ENCODE measurements around the gene STX8.

STX8 gene

DNA sequence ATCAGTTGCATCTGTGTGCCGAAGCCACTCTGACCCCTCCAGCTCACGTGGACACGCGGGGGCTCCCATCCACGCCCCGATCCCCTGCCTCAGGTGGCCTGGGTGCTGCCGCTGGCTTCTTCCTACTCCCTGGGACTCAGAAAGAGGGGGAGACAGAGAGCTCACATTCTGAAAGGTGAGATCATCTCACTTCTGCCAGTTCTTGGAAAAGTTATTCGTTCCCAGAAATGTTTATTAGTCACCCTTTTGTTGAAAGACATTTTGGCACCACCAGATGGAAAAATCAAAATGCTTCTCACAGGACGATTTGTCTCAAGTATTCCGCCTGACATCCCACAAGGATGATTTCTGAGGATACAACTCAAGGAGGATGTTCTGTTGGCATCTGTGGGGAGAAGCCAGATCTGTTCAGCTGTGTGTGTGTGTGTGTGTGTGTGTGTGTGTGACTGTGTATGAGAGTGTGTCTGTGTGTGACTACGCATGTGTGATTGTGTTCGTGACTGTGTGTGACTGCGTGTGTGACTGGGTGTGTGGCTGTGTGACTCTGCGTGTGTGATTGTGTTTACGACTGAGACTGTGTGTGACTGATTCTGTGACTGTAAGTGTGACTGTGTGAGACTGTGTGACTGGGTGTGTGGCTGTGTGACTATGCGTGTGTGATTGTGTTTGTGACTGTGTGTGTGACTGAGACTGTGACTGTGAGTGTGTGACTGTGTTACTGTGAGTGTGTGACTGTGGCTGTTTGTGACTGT, 347.0 kb downstream of the STX8 start:
- DNase-seq (ENCODE audit: low read depth in 2 of 2), result peak; percentile 92 to 95

DNA sequence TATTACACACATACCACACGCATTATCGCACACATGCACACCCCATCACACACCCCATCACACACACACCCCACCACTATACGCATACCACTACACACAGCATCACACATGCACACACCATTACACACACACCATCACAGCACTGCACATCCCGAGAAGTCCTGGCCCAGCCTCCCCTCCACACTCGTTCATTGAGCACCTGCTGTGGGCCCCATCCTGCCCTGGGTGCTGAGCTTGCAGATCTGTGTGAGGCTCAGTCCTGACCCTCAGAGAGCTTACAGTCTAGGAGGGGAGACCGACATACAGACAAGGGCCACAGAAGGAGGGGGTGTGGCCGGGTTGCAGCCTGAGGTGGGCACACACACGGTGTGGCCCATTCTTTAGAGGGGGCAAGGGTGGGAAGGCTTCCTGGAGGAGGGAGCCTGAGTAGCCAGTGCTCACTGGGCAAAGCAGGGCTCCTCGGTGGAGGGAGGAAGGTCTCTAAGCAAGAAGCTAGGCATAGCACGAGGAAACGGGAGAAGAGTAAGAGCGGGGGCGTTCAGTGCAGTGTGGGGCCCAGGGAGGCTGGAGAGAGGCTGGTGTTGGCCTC, 347.7 kb downstream of the STX8 start:
- DNase-seq (ENCODE audit: low read depth in 2 of 2), result no peak

DNA sequence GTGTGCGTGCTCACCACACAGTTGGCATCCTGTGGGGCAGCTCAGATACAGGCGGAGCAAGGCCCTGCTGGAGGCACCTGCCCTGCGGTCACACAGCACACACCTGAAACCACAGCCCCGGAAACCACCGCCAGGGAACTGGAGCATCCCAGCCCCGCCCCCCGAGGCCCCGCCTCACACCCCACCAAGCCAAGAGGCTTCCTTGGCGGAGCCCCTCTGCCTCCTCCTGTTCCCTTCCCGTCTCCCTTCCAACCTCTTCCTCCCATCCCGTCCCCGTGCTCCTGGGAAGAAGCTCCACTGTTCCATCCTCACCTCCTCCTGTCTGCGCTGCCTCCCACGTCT, 348.9 kb downstream of the STX8 start:
- no peak for DNase-seq (ENCODE audit: low read depth in 2 of 2)

DNA sequence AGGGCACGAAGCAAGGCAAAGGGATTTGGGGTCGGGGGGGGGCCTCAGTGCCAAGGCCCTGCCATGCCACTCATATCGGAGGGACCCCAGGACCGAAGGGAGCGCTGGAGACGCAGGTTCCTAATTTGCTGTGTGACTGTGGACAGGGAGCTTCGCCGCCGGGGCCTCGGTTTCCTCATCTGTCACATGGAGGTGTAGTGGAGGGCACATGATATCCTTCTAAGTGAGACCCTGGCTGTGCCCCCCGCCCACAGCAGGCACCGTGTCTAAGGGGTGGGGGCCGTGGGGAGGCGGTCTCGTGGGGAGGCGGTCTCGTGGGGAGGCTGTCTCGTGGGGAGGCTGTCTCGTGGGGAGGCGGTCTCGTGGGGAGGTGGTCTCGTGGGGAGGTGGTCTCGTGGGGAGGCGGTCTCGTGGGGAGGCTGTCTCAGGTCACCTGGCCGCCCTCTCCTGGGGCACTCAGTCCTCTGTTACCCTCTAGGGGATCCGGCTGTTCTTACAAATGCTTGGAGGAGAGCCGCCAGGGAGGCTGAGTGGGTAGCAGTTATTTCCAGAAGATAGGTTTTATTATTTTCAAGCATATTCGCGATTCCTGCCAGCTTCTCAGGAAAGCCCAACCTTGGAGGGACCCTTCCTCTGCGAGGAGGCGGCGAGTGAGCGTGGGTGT, 349.4 kb downstream of the STX8 start:
- no peak for DNase-seq (ENCODE audit: low read depth in 2 of 2)

DNA sequence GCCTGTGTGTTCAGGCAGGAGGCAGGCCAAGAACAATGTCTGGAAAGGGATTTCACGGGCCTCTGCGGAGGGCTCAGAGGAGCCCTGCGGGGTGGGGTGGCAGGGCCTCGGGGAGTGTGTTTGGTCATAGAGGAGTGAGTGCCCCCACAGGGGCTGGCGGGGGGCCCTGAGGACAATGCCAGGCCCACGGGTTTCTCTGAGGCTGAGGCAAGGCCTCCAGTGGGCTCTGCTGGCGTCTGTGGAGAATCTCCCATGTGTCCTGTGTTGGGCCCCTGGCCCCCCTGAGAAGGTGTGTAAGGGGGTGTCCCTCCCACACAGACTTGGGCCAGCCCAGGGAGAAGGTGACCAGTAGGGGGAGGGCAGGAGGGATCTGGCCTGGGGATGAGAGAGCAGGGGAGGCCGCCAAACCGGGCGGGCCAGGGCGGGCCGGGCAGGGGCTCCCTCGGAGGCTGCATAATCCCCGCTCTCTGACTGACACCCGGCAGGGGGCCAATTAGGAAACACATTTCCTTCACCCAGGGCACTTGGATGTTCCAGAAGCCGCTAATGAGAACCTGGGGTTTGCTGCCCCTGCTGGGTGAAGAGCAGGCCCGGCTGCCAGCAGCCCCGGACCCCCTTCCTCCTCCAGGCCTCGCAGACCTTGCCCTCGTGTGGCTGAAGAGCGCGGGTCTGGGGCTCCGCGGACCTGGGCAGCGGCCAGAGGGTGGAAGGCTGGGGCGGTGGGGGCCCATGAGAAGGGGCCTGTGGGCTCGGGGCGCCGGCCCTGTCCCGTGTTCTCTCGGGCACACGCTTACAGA, 350.1 kb downstream of the STX8 start:
- no peak for DNase-seq (ENCODE audit: low read depth in 2 of 2)

DNA sequence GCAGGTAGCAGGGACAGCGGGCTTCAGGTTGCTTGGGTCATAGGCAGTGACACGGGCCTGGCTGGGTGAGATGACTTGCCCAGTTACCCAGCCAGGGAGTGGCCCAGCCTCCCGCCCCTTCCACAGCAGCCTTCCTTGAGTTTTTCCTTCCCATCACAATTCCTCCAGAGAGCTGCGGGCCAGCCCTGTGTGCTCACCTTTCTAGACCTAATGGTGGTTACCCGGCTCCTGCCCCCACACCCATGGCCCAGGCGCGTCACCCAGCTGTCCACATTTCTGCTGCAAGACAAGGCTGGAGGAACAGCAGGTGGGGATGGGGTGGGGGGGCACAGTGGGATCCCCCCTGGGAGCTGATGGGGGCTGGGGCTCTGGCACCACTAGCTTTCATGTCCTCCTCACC, 351.1 kb downstream of the STX8 start:
- DNase-seq (ENCODE audit: low read depth in 2 of 2), result no peak

DNA sequence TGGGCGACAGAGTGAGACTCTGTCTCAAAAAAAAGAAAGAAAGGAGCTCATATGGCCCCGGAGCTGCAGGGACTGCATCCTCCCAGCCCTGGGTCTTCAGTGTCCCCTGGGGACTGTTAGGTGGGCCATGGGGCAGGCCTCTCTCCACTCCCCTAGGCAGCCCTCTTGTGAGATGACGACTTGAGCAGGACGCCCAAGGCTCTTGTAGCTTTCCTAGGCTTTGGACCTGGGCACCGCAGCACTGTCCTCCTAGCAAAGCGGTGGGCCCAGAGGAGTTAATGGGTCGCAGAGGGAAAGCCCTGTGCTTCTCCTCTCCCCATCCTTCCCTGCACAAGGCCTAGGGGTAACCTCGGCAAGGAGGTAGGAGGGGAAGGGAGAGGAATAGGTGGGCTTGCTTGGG, 352.1 kb downstream of the STX8 start:
- no peak for DNase-seq (ENCODE audit: low read depth in 2 of 2)

DNA sequence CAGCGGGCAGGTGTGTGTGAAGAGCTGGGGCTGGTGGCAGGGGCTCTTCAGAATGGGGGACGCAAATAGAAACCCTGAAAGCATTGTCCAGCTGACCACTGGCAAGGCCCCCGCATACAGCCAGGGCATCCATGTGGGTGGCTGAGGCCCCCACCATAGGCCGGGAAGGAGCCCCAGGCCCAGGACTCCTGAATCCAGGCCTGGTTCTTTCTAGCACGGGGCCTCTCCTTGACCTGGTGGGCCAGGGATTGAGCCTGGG, 353.8 kb downstream of the STX8 start:
- DNase-seq (ENCODE audit: low read depth in 2 of 2), result no peak

DNA sequence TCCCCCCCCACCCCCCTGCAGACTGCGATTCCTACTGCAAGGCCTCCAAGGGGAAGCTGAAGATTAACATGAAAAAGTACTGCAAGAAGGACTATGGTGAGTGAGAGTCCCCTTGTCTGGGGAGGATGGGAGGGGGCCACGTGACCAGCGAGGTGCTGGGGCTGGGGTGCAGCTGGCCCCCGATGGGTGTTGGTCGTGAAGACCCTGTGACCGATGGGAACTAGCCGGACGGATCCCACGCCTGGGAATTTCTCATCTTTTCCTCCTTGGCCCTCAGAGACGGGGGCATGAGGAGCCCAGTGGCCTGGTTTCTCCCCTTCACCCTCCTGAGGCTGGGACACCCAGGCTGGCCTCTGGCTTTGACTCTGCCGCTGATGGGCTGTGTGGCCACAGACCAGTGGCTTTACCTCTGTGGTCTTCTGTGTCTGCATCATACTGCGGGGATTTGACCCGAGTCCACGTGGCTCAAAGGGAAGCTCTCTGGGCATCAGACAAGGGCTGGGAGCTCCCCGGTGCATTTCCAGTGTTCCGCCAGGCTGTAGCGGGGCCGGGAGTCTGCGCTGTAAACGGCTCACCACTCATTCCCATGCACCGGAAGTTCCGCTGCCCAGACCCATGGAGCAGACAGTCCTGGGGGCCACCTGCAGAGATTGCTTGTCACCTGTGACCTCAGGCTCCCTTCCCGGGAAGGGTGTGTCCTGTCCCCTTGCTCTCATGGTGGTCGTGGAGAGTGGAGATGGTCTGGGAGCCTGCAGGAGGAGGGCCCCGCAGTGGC, 354.3 kb downstream of the STX8 start:
- no peak for DNase-seq (ENCODE audit: low read depth in 2 of 2)

DNA sequence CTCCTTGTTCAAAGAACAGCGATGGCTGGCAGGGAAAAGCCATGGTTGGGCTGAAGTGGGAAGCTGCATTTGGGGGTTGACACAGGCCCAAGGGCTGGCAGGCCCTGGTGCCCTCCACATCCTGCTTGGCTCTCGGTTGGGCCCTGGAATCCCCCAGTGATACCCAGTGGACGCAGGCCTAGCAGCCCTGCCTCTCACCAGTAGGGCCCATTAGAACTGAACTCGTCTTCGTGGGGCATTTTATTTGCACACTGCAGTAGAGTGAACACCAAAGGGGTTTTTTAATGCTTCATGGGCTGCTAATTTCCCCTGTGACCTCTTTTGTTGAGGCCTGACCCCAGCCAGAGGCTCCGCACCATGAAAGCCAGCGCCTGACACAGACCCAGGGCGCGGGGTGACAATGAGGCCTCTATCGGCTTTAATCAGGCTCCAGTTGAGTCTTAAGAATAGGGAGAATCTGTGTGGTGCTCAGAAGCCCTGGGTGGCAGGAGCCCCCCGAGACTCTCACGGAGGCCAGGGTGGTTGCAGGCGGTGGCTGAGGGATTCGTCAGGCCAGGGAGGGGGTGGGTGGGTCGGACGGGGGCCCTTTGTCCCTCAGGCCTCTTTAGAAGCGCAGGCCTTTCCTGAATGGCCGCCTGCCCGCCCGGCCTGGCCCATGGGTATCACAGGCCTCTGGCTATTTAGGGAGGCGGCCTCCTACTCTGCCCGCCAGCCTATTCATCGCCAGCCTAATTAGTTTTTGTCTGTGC, 355.0 kb downstream of the STX8 start:
- no peak for DNase-seq (ENCODE audit: low read depth in 2 of 2)

DNA sequence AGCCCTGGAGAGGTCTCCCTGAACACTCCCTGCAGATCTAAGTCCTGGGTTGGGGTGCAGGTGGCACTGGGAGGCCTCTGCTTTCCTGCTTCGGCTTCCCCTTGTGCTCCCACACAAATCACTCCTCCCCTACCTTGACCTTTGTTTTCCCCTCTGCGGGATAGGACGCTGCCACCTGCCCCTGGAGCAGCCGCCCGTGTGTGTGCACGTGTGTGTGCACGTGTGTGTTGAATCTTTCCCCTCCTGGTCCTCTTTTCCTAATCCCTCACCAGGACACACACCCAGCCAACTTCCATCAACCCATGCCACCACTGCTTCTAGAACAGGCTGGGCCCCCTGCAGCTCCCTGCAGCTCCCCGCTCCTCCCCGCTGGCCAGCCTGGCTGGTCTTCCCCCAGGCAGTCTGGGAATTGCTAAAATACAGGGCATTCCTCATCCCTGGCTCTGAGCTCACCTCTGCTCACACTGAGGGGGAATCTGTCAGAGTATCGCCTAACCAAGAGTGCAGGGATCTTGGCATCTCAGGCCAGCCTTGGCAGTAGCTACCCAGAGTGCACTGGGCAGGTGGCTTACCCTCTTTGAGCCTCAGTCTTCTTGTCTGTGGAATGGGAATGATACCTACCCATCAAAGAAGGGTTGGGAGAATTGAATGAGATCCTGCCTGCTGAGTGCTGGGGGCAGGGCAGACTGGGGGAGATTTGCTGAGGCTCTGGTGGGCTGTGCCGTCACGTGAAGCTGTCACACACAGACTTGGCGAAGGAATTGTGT, 355.8 kb downstream of the STX8 start:
- no peak for DNase-seq (ENCODE audit: low read depth in 2 of 2)

DNA sequence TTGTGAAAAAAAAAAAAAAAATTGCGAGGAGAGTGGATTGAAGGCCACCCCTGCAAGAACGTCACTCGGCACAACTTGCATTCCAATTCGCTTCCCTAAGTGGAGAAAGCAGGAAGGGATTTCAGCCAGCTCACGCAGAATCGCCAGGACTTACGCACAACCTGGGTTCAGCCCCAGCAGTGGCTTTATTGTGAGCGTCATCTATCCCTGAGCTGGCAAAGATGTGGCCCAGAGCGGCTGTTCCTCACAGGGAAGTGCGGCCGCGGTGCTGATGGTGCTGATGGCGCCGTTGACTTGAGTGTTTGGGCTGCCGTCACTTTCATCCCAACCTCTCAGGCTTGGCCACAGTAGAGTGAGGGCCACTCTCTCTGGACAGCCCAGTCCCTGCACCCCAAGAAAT, 356.7 kb downstream of the STX8 start:
- no peak for DNase-seq (ENCODE audit: low read depth in 2 of 2)

DNA sequence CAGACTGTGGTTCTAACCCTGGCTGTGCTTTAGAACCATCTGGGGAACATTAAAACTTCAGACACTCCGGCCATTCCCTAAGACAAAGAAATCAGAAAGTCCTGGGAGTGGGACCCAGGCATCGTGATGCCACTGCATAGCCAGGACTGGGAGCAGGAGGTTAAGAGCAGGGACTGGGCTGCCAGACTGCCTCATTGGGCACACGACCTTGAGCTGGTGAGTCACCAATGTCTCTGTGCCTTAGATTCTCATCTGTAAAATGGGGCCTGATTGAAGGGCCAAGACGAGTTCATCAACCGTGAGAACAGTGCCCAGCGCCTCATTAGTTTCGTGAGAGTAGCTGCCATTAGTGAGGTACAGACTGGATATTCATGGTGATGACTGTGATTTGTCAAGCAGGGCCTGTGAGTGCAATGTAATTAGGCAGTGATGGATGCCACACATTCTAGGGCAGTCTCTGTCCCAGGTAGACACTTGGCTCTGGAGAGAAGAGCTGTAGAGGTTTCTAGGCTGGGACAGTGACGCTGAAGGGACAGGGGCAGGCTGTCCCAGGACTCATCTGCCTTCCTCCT, 357.5 kb downstream of the STX8 start:
- no peak for DNase-seq (ENCODE audit: low read depth in 2 of 2)

DNA sequence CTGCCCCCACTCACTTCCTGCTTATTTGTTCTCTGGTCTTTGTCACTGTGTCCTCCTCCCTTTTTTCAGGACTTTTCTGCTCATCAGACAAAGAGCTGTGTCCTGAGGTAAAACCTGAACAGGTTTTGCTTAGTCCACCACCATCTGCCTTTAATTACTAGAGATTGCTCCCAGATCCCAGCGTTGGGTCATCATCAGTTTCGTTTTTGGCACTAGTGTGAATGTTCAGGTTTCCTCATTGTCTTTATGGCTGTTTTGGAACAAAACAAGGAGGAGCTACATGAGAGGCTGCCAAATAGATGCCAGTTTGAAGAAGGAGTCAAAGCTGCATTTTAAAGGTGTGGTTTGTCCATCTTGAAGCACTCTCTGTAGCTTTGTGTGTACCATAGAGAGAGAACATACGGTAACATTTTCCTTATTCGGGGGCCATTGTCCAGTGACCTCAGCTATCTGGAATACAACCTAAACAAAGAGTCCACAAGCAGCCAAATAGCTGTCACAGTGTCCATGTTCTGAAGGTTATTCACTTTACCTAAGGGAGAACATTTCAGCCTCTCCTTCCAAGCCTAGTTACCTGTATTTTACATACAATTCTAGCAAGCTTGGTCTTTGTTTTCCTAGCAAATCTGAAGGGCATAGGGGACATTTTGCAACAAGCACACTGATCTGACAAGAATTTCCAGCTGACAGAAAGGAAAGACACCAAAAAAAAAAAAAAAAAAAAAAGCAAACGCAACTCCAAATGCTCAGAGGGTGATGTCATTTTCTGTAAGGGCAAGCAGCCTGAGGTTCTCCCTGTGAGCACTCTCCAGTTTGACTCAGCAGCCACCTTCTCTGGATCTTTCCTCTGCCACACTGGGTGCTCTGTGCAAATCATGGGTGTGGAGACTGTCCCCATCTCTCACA, 358.2 kb downstream of the STX8 start:
- peak; percentile 68 to 69 for DNase-seq (ENCODE audit: low read depth in 2 of 2)

DNA sequence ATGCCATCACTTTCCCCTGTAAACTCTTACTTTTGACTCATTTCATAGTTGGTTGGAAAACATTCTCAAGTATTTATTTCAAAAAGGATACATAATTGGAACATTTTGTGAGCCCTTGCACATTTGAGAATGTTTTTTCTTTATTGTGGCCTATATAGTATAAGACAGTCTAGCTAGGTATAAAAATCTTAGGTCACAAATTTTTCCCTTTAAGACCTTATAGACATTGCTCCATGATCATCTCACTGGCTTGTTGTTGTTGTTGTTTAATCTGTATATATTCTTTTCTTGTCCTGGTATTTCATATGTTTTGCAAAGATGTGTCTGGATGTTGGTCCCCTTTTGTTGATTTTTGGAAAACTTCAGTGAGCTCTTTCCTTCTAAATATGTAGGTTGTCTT, 360.2 kb downstream of the STX8 start:
- DNase-seq (ENCODE audit: low read depth in 2 of 2), result no peak

DNA sequence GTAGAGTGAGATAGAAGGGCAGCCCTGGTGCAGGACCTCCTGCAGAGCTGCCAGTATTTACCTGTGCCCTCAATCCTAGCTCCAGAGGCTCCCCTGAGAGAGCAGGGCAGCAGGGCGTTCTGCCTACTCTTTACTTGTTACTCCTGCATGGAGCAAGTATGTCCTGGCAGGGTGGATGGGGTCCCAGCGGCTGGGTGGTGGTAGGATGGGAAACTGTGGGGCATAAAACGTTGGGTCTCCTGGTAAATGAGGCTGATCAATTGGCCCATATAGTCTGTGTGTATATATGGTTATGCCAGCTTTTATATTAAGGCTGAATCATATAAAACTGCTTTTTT, 362.3 kb downstream of the STX8 start:
- no peak for DNase-seq (ENCODE audit: low read depth in 2 of 2)

DNA sequence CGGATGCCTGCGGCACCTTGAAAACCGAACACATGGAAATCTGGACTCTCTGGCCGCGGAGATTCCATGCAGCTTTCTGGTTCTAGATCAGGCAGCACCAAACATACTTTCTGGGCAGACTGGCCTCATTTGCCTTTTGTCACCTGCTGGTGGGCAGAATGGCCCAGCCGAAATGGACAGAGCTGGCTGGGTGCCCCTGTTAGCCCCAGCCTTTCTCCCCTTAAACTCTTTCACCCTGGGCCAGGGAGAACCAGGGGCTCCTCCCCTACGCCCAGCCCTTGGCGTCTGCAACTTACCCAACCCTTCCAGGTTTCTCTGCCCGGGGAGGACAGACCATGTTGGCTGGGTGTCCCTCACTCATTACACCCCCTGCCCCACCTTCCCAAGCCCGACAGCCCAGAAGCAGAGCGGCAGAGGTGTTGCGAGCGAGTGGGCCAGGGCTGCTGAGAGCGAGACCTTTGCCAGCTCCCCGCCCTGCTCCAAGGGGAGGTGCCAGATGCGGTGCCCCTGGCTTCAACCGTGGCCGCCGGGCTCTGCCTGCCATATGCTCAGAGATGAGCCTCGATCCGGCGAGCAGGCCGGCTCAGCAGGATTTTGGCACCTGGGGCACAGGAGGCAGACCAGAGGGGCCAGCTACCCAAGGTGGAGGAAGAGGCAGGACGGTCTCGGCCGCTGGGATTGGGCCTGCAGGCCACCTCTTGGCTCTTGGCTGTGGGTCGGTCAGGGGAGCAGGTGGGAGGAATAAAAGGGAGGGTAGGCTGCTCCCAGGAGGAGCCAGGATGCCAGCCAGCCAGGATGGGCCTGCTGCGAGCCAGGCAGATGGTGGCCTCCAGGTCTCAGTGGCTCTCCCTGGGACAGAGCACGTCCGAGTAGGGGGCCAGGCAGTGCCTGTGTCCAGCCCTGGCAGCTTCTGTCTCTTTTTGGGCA, 363.0 kb downstream of the STX8 start:
- DNase-seq (ENCODE audit: low read depth in 2 of 2), result no peak

DNA sequence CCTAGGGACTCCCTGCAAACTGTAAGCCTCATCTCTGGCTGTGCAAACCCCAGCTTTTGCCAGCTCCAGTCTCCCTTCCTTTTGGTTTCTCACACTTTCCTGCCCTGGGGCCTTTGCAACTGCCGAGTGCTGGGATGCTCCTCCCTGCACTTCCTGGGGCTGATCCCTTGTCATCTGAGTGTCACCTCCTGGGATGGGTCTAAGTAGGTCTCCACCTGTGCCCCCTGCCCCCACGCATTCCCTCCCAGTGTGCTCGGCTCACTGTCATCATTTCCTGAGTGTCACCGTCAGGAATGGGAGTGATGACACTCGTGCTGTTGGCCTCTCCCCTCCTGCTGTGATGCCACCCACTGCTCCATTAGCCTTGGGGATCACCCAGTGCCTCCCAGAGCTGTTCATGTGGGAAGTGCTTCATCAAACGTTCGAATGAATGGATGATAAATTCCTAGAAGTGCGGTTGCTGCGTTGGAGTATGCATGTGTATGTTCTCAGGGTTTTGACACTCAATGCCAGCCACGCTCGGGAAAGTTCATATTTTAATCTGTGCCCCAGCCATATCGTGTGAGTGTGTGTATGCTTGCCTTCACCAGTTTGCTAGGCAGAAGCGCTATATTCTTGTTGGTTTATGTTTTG, 364.4 kb downstream of the STX8 start:
- no peak for DNase-seq (ENCODE audit: low read depth in 2 of 2)

Measured in fibroblast of skin of left quadriceps (primary cell).